ENCODE data around the gene KIR3DL2. TPM values are rescaled to one million over a fixed set of nuclear protein-coding genes. Genes with fewer than 3 reads are reported as not detected.

KIR3DL2 gene
- total and polyA plus RNA-seq, 2 experiments from 2014 or later = not detected

- H3K27ac ChIP-seq (ENCODE audit: low read depth) = no peak overlapping the region
- H3K4me3 ChIP-seq = no peak overlapping the region
- Mint-ChIP-seq H3K4me1 (no peaks in the 10 kb centered on the region), H3K27me3 (ENCODE audit: insufficient read depth, low read depth, poor library complexity) (peaks cover 9% of the 10 kb centered on the region), H3K4me3 (no peak overlapping the region), H3K36me3 (ENCODE audit: low read depth) (peaks cover 54% of the 10 kb centered on the region), H3K9me3 (peaks cover 76% of the 10 kb centered on the region), H3K27ac (no peak overlapping the region)
- H3K9me2 ChIP-seq (ENCODE audit: insufficient read depth) = no peaks in the 10 kb centered on the region
- H3K36me3 ChIP-seq (ENCODE audit: insufficient read depth) = no peaks in the 10 kb centered on the region
- ATAC-seq (no peak), DNase-seq (ENCODE audit: low spot score) (no peak)
- H2AFZ ChIP-seq = no peak overlapping the region
- H3K4me1 ChIP-seq (ENCODE audit: insufficient read depth) = no peaks in the 10 kb centered on the region
- TF ChIP-seq STAT1 (IDR thresholded peaks at IDR 0.05; ENCODE audit: unreplicated experiment) = no peak
- TF ChIP-seq ZNF462 (CRISPR knock-in tag; IDR thresholded peaks at IDR 0.05) = no peak
- TF ChIP-seq CREB1 (CRISPR knock-in tag; IDR thresholded peaks at IDR 0.05; ENCODE audit: low read depth) = no peak
- no peak for TF ChIP-seq ZNF331 (CRISPR knock-in tag; IDR thresholded peaks at IDR 0.05; ENCODE audit: low read depth)
- TF ChIP-seq JUNB (IDR thresholded peaks at IDR 0.05; ENCODE audit: unreplicated experiment) = no peak
- no peak for TF ChIP-seq ZNF114 (CRISPR knock-in tag; IDR thresholded peaks at IDR 0.05)
- no peak for TF ChIP-seq ETS1 (IDR thresholded peaks at IDR 0.05)
- H4K20me1 ChIP-seq (replicated peaks; ENCODE audit: insufficient read depth) = no peaks in the 10 kb centered on the region
- H3F3A ChIP-seq (replicated peaks; ENCODE audit: low read depth) = no peaks in the 10 kb centered on the region
- H3K27me3 ChIP-seq (ENCODE audit: insufficient read depth) = no peaks in the 10 kb centered on the region
- no peaks in the 10 kb centered on the region for H3K79me2 ChIP-seq (replicated peaks; ENCODE audit: insufficient read depth)
- no peak overlapping the region for H3K4me2 ChIP-seq
Observed at GRCh38 chr19:54804101-54804500, 46.1 kb upstream of the KIR3DL2 start.
